MM.1S (cell line): ENCODE results near the gene NTM.

Experiments used
- DNase-seq: peaks from one replicate; pipeline ENCODE4 v3.0.0-alpha.2; 2015
- H2AFZ ChIP-seq: fragments of 300-600 bp; sonication (generic); 2 replicates; pipeline ENCODE4 v1.6.0; 2016; ENCODE audit warnings: antibody characterized with exemption, low read length
- H3F3A ChIP-seq: fragments of 300-600 bp; sonication (generic); 2 replicates; pipeline ENCODE4 v1.6.1; 2016; ENCODE audit warnings: mild to moderate bottlenecking, antibody characterized with exemption, low read length, moderate library complexity, mixed read lengths; ENCODE audit not compliant: insufficient read depth
- H3K27ac ChIP-seq: fragments of 300-600 bp; sonication (generic); 2 replicates; pipeline ENCODE4 v1.5.1; 2016; ENCODE audit warnings: mild to moderate bottlenecking, low read length
- H3K27me3 ChIP-seq: fragments of 300-600 bp; sonication (generic); replicated peaks from 2 replicates; pipeline ENCODE4 v1.6.0; 2016; ENCODE audit warnings: low read length; ENCODE audit not compliant: insufficient read depth
- H3K36me3 ChIP-seq: fragments of 300-600 bp; sonication (generic); replicated peaks from 2 replicates; pipeline ENCODE4 v1.6.1; 2016; ENCODE audit warnings: mild to moderate bottlenecking, low read length, mixed read lengths; ENCODE audit not compliant: insufficient read depth
- H3K4me1 ChIP-seq: fragments of 300-600 bp; sonication (generic); 2 replicates; pipeline ENCODE4 v1.6.1; 2016; ENCODE audit warnings: low read length, mixed read lengths
- H3K4me2 ChIP-seq: fragments of 300-600 bp; sonication (generic); 2 replicates; pipeline ENCODE4 v1.6.0; 2016; ENCODE audit warnings: low read depth, low read length
- H3K4me3 ChIP-seq: fragments of 300-600 bp; sonication (generic); 2 replicates; pipeline ENCODE4 v1.5.1; 2016; ENCODE audit warnings: low read length, mixed read lengths
- H3K79me2 ChIP-seq: fragments of 300-600 bp; sonication (generic); 2 replicates; pipeline ENCODE4 v1.6.1; 2016; ENCODE audit warnings: mixed run types, low read length, mixed read lengths
- H3K9ac ChIP-seq: fragments of 300-600 bp; sonication (generic); 2 replicates; pipeline ENCODE4 v1.6.1; 2016; ENCODE audit warnings: low read length, mixed read lengths
- H3K9me2 ChIP-seq: fragments of 300-600 bp; sonication (generic); replicated peaks from 2 replicates; pipeline ENCODE4 v1.6.1; 2016; ENCODE audit warnings: mild to moderate bottlenecking, low read length, mixed read lengths; ENCODE audit not compliant: insufficient read depth
- H3K9me3 ChIP-seq: fragments of 300-600 bp; sonication (generic); replicated peaks from 2 replicates; pipeline ENCODE4 v1.6.1; 2016; ENCODE audit warnings: mild to moderate bottlenecking, low read length, mixed read lengths; ENCODE audit not compliant: insufficient read depth
- H4K20me1 ChIP-seq: fragments of 300-600 bp; sonication (generic); 2 replicates; pipeline ENCODE4 v1.6.1; 2016; ENCODE audit warnings: mild to moderate bottlenecking, low read length, moderate library complexity, mixed read lengths; ENCODE audit not compliant: insufficient read depth
- CTCF ChIP-seq: fragments of 300-600 bp; sonication (generic); IDR thresholded peaks from 2 replicates; pipeline ENCODE4 v1.5.1; 2016; ENCODE audit warnings: antibody characterized with exemption, low read length, mixed read lengths
- EZH2 ChIP-seq: fragments of 300-600 bp; sonication (generic); optimal IDR thresholded peaks from 2 replicates; pipeline ENCODE3; 2017; ENCODE audit warnings: low read depth, mild to moderate bottlenecking, antibody characterized with exemption, low read length, mixed read lengths
- EZH2phosphoT487 ChIP-seq: fragments of 300-600 bp; sonication (generic); IDR thresholded peaks from 2 replicates; pipeline ENCODE4 v1.6.1; 2018; ENCODE audit warnings: antibody characterized with exemption, low read length

Gene NTM

GRCh38 chr11:131792243-131792642, 421.8 kb downstream of the NTM start:
- Histone ChIP-seq H3K79me2 (no peaks in the 10 kb centered on the region), H3K4me3 (no peak overlapping the region), H3K36me3 (no peaks in the 10 kb centered on the region), H3F3A (no peaks in the 10 kb centered on the region), H3K4me2 (no peak overlapping the region), H3K9me2 (no peaks in the 10 kb centered on the region), H3K4me1 (no peaks in the 10 kb centered on the region), H3K9ac (no peak overlapping the region), H3K9me3 (no peaks in the 10 kb centered on the region), H3K27ac (no peak overlapping the region), H4K20me1 (no peaks in the 10 kb centered on the region), H3K27me3 (no peaks in the 10 kb centered on the region), H2AFZ (no peak overlapping the region)
- TF ChIP-seq EZH2phosphoT487 (no peak), EZH2 (no peak), CTCF (no peak)
- no peak for DNase-seq

GRCh38 chr11:131796089-131796488, 425.7 kb downstream of the NTM start:
- Histone ChIP-seq H2AFZ (no peak overlapping the region), H3F3A (no peaks in the 10 kb centered on the region), H3K9me2 (no peaks in the 10 kb centered on the region), H3K4me3 (no peak overlapping the region), H3K27ac (no peak overlapping the region), H3K9me3 (no peaks in the 10 kb centered on the region), H3K27me3 (no peaks in the 10 kb centered on the region), H3K79me2 (no peaks in the 10 kb centered on the region), H4K20me1 (no peaks in the 10 kb centered on the region), H3K4me2 (no peak overlapping the region), H3K4me1 (no peaks in the 10 kb centered on the region), H3K36me3 (no peaks in the 10 kb centered on the region), H3K9ac (no peak overlapping the region)
- no peak for DNase-seq
- no peak for TF ChIP-seq EZH2
- TF ChIP-seq EZH2phosphoT487, result no peak
- no peak for TF ChIP-seq CTCF

DNA sequence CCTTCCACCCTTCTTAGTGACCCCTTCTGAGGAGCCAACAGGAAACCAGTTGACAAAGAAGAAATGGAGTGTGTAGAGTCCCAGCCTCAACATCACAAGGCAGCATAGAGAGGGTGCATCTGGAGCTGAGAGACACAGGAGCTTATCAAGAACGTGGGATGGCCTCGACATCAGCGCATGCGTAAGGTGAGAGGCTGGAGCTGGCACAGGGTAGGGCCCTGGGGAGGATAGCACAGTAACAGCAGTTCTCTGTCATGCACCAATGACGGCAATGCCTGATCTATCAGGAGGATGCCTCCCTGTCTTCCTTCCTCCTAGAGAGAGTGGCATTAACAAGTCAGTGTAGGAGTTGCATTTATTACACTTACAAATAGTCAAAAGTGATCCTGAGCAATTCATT, 426.1 kb downstream of the NTM start:
- H3K4me1 ChIP-seq, result no peaks in the 10 kb centered on the region
- H3K4me2 ChIP-seq, result no peak overlapping the region
- no peaks in the 10 kb centered on the region for H3K36me3 ChIP-seq
- H4K20me1 ChIP-seq, result no peaks in the 10 kb centered on the region
- H3K27ac ChIP-seq, result no peak overlapping the region
- TF ChIP-seq CTCF, result no peak
- TF ChIP-seq EZH2phosphoT487, result no peak
- TF ChIP-seq EZH2, result no peak
- no peak overlapping the region for H3K9ac ChIP-seq
- no peaks in the 10 kb centered on the region for H3K27me3 ChIP-seq
- H3K4me3 ChIP-seq, result no peak overlapping the region
- no peaks in the 10 kb centered on the region for H3K9me3 ChIP-seq
- DNase-seq, result no peak
- H2AFZ ChIP-seq, result no peak overlapping the region
- no peaks in the 10 kb centered on the region for H3F3A ChIP-seq
- H3K9me2 ChIP-seq, result no peaks in the 10 kb centered on the region
- no peaks in the 10 kb centered on the region for H3K79me2 ChIP-seq
